Head of caudate nucleus (tissue), 42 donors: ENCODE measurements around the gene LZTS3.
"Not testable (repeated sequence)": the region's sequence is repeated elsewhere in the genome, so short reads cannot be mapped to it uniquely, and the experiment has no call there.

ENCODE experiments used
- DNase-seq, 42 donors: peaks; one replicate each; pipeline versions ENCODE4 v3.0.0 to v3.0.0-alpha.2; 2020 to 2021; ENCODE audit warnings: mixed read lengths in 7 of 42
- intact Hi-C: fragments of 100-400 bp; cut with DNase I; formaldehyde crosslinking; loops from one replicate; pipeline ENCODE4 v1.15.0; 2022

Gene LZTS3

DNA sequence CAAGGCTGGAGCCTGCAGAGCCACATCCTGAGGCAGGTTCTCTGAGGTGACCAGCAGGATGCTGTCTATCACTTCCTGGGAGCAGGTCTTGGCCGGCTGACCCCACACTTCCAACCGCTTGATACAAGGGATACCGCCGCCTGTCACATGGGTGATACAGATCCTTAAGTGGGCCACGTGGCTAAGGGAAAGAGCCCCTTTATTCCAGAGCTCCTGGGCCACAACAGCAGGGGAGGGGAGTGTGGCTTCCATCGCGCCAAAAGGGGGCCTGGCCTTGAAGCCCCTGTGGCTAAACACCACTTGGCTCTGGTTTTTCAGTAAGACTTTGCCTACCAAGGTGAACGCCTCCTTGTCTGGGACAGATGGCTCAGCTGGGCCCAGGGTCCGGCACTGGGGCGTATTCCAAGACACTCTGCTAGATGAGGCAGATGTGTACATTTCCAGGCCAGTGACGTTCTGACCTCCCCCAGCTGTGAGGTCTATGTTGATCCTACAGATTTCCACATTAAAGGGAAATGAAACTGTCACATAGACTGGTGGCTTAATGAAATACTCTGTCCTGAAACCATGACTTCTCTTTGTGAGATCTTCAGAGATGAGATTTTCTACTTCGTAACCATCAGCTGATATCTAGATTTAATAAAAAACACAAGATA is 51.3 kb downstream of the LZTS3 start:
- intact Hi-C loops: no loop called here

DNA sequence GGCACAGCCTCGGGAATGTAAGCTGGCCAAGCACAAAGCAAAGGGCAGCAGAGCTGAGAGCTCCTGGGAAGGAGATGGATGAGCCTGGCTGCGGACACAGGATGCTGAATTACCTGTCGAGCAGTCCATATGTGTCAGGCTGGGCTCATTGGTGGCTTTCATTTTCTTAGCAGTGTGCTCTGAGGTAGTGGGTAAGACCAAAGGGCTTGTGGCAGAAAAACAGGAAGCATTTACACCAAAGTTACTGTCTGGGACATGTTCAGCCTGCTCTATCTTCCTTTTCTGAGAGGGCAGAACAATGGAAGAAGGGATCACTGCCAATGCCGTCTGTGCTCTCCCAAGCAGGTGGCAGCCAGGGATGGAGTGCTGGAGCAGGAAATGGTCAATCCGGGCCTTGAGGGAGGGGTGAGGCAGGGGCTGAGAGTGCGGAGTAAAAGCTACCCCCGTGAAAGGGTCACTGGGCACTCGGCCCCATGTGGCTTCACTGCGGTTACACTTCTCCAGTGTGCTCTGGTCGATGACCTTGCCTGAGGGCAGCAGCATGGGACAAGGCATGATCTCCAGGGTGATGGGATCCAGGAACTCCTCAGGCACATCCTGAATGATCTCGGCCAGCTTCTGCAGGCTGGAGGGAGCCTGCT is 52.0 kb downstream of the LZTS3 start:
- intact Hi-C loops: no loop called here
- peak in 1 of 42 donors; percentile 15 for DNase-seq

More for the DNA sequence above, 51.3 kb downstream of the LZTS3 start:
- DNase-seq: peak in 2 of 42 donors; percentile 20 to 23

DNA sequence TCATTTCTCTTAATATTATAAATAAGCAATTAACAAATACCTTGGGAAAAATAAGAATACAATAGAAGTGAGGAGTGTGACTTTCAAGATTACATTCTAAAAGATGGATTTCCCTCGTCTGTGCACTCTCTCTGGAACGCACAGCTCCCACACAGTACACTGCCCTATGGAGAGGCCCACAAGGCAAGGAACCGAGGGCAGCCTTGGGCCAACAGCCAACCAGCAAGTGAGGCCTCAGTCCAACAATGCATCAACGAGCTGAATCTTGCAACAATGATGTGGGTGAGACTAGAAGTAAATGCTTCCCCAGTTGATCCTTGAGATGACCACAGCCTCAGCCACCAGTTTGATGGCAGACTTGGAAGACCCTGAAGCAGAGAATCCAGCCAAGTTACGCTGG is 54.3 kb downstream of the LZTS3 start:
- intact Hi-C loops: no loop called here
- DNase-seq: no peak

DNA sequence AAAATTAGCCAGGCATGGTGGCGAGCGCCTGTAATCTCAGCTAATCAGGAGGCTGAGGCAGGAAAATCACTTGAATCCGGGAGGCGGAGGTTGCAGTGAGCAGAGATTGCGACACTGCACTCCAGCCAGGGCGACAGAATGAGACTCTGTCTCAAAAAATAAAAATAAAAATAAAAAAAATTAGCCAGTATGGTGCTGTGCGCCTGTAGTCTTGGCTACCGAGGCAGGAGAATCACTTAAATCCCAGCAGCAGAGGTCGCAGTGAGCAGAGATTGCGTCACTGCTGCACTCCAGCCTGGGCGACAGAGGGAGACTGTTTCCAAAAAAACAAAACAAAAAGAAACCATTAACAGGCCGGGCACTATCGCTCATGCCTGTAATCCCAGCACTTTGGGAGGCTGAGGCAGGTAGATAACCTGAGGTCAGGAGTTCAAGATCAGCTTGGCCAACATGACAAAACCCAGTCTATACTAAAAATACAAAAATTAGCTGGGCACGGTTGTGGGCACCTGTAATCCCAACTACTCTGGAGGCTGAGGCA is 55.4 kb downstream of the LZTS3 start:
- intact Hi-C loops: not testable (repeated sequence)
- peak in 41 of 42 donors; percentile 29 to 82 (median 62) for DNase-seq

DNA sequence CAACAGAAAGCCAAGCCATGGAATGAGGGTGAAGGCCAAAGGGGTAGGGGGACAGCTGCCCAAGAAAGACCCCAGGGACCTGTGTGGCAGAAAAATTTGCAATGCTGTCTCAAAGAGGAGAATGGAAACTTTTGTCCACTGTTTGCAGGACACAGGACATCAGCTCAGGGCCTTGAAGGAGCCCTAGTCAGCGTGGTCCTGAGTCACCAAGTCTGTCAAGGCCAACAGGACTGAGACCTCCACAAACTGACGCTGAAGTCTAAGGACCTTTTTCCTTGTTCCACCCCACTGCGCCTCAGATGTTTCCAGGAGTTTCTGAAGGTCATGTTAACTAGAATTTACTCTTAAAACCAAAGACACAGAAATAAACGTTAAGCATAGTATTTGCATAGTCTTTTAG is 57.0 kb downstream of the LZTS3 start:
- no peak for DNase-seq
- intact Hi-C loops: no loop called here

DNA sequence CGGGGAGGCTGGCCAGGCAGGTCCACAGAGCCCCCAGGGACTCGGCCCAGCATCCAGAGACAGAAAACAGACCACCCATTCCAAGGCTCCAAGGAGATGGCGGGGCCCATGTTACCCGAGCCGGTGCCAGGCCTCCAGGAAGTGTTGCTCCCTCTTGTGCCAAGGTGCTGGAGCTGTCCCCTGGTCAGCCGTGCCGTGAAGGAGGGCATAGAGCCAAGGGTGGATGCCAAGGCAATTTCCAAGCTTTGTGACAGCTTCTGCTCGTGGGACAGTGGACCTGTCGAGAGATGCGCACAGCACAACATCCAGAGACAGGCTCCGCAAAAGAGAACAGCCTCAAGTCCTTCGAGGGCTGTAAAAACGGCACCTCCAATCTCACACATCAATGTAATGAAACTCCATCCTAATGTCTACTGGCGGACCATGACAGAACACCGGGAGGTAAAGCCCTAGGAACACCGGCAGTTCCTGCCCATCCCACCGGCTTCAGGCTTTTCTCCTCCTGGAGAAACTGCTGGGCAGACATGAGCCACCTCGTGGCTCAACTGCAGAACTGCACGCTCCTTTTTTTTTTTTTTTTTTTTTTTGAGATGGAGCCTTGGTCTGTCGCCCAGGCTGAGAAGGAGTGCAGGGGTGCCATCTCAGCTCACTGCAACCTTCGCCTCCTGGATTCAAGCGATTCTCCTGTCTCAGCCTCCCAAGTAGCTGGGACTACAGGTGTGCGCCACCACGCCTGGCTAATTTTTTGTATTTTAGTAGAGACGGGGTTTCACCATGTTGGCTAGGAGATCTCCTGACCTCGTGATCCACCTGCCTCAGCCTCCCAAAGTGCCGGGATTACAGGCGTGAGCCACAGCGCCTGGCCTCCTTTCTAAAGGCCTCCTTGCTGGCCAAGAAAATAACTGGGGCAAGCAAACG is 57.9 kb downstream of the LZTS3 start:
- DNase-seq: peak in 28 of 42 donors; percentile 12 to 73 (median 32)

More for the DNA sequence above, 57.9 kb downstream of the LZTS3 start:
- intact Hi-C loops: no loop called here
